Aorta (tissue), 5 donors: ENCODE data around the gene PALM2AKAP2. TPM values are rescaled to one million over a fixed set of nuclear protein-coding genes. Genes with fewer than 3 reads are reported as not detected.
"Not testable (repeated sequence)": the region's sequence is repeated elsewhere in the genome, so short reads cannot be mapped to it uniquely, and the experiment has no call there.

Experiments
- ATAC-seq: fragments of 200-7000 bp; cut with Tn5 transposase; one replicate; pipeline ENCODE4 v1.9.1; 2022; ENCODE audit warnings: moderate library complexity; ENCODE audit not compliant: low FRiP score
- DNase-seq, 2 donors: peaks; one replicate each; pipeline ENCODE4 v3.0.0-alpha.2; 2020
- H3K27ac ChIP-seq, 2 donors: one replicate each; pipeline ENCODE4 v1.5.1; 2013; ENCODE audit warnings: low read length in 2 of 2, mild to moderate bottlenecking in 2 of 2, moderate library complexity in 2 of 2, control low read depth in 1 of 2, inconsistent platforms in 1 of 2, low read depth in 1 of 2
- H3K27me3 ChIP-seq, 2 donors: one replicate each; pipeline ENCODE4 v1.6.1; 2013; ENCODE audit warnings: control low read depth in 1 of 2, low read length in 1 of 2, mild to moderate bottlenecking in 1 of 2, moderate library complexity in 1 of 2; ENCODE audit not compliant: insufficient read depth in 2 of 2, control insufficient read depth in 1 of 2
- H3K36me3 ChIP-seq, 2 donors: one replicate each; pipeline ENCODE4 v1.6.1; 2013; ENCODE audit warnings: control low read depth in 1 of 2, low read length in 1 of 2, mild to moderate bottlenecking in 1 of 2; ENCODE audit not compliant: insufficient read depth in 2 of 2, control insufficient read depth in 1 of 2
- H3K4me1 ChIP-seq, 2 donors: one replicate each; pipeline ENCODE4 v1.6.1; 2013; ENCODE audit warnings: low read length in 2 of 2, control low read depth in 1 of 2, mild to moderate bottlenecking in 1 of 2, moderate library complexity in 1 of 2; ENCODE audit not compliant: insufficient read depth in 2 of 2, control insufficient read depth in 1 of 2
- H3K4me3 ChIP-seq, 2 donors: one replicate each; pipeline ENCODE4 v1.5.1; 2013; ENCODE audit warnings: low read length in 2 of 2, control low read depth in 1 of 2, mild to moderate bottlenecking in 1 of 2
- H3K9me3 ChIP-seq: one replicate; pipeline ENCODE4 v1.6.1; 2013; ENCODE audit warnings: mild to moderate bottlenecking, low read length; ENCODE audit not compliant: control insufficient read depth
- WGBS, 2 donors: extraction: QIAGEN DNeasy Blood & Tissue Kit; methylation state at CpG; one replicate each; pipeline ENCODE4 v1.1.7; 2013; 5-methylcytosine and 5-hydroxymethylcytosine counted together
- intact Hi-C, 2 donors: fragments of 100-400 bp; cut with DNase I; formaldehyde crosslinking; loops; one replicate each; pipeline versions ENCODE4 v1.14.2 to v1.15.0; 2022
- polyA plus RNA-seq, 2 donors: library from polyadenylated mRNA; stranded (reverse); fragments of 200-250 nt; gene quantifications; one replicate each; pipeline ENCODE4 v1.2.3, GENCODE V29; 2013
- total RNA-seq, 2 donors: library from RNA; stranded (reverse); fragmentation: NEBNext Ultra II Directional; extraction: Animal tissue kit (Norgen Biotek cat#: 25700); gene quantifications; one replicate each; pipeline ENCODE4 v1.2.1, GENCODE V29; 2021
- donor health status: healthy with polysubstance abuse.
- donor health status: Bipolar disorder and iron deficiency.
- donor health status: DM: no; HTN: no; CAD: no.
- donor health status: DM: no; HTN: no; CAD: no.
- donor health status: DM: yes; HTN: yes; CAD: no.

PALM2AKAP2 gene
- total and polyA plus RNA-seq, 4 donors = 4.5 to 155 (median 31.9) TPM

DNA sequence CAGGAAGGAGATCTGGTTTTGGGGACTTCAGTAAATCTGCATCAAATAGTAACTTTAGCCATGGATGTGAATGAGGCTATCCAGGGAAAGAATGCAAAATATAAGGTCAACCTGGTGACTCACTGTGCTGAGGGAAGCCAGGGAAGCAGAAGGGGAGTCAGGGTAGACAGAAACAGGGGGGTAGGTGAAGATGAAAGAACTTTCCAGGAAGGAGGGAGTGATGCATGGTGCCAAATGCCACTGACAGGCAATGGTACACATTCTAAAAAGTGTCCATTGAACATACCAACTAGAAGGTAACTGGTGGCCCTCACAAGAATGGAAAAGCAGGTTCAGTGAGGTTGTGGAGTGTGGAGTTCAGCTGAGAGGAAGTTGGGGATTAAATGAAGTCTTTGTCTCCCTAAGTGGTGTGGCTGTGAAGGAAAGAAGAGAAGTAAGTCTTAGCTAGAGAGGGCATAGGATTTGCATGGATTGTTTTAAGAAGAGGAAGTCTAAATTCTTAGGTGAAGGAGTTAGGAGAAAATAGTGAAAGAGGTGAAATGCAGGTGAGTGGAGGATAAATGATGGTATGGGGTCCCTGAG is 35.5 kb downstream of the PALM2AKAP2 start:
- peaks cover 3 to 10% of the 10 kb centered on the region in 2 donors for H3K4me1 ChIP-seq
- no peaks in the 10 kb centered on the region for H3K27me3 ChIP-seq
- DNase-seq (no peak), ATAC-seq (no peak)
- intact Hi-C loops = loop anchor here (5.0 kb wide), 3 partner anchors 33 to 238 kb away; partner anchors contain the start of gene PALM2AKAP2 (in 2 of the 2)
- H3K9me3 ChIP-seq = no peaks in the 10 kb centered on the region
- no peak overlapping the region for H3K4me3 ChIP-seq
- no peaks in the 10 kb centered on the region for H3K36me3 ChIP-seq
- H3K27ac ChIP-seq = peak overlapping the region; percentile 82 to 86

DNA sequence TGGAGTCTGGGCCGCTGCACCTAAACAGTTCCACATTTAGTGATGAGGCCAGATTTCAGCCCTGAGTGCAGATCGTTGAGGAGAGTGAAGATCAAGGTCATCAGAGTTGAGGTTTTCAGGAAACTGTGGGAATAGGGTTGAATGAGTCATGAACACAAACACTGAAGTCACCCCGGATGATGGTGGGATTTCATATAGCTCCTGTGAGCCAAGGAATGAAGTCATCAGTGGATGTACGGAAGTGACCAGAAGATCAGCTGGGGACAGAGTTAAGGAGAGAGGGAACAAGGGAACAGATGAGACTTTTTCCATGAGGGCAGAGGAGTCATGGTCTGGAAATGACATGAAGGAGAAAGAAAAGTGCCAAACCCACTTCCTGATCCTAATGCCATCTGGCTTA is 36.5 kb downstream of the PALM2AKAP2 start:
- intact Hi-C loops = loop anchor here (5.0 kb wide), 3 partner anchors 34 to 239 kb away; partner anchors contain the start of gene PALM2AKAP2 (in 2 of the 2)
- Histone ChIP-seq H3K36me3 (no peaks in the 10 kb centered on the region), H3K27me3 (no peaks in the 10 kb centered on the region), H3K9me3 (no peaks in the 10 kb centered on the region), H3K4me1 (peaks cover 0 to 8% of the 10 kb centered on the region in 2 donors), H3K27ac (peak overlapping the region; percentile 86 to 92), H3K4me3 (no peak overlapping the region)
- ATAC-seq (peak; percentile 84), DNase-seq (no peak)
- WGBS, 2 donors = 5 to 6% methylated on average over 4 of the region's 4 CpGs

- DNase-seq = no peak
- H3K36me3 ChIP-seq = no peaks in the 10 kb centered on the region
- intact Hi-C loops = loop anchor here (1.0 to 5.0 kb wide), 4 partner anchors 35 to 240 kb away; partner anchors contain the start of gene PALM2AKAP2 (in 2 of the 2)
- ATAC-seq = peak; percentile 29
- H3K4me3 ChIP-seq = no peak overlapping the region
- peaks cover 0 to 8% of the 10 kb centered on the region in 2 donors for H3K4me1 ChIP-seq
- H3K9me3 ChIP-seq = no peaks in the 10 kb centered on the region
- H3K27me3 ChIP-seq = no peaks in the 10 kb centered on the region
- H3K27ac ChIP-seq = peak overlapping the region; percentile 82 to 95
- 29 to 40% methylated on average over 6 of the region's 6 CpGs for WGBS, 2 donors
These were observed 37.3 kb downstream of the PALM2AKAP2 start for GRCh38 chr9:109817146-109817845.

DNA sequence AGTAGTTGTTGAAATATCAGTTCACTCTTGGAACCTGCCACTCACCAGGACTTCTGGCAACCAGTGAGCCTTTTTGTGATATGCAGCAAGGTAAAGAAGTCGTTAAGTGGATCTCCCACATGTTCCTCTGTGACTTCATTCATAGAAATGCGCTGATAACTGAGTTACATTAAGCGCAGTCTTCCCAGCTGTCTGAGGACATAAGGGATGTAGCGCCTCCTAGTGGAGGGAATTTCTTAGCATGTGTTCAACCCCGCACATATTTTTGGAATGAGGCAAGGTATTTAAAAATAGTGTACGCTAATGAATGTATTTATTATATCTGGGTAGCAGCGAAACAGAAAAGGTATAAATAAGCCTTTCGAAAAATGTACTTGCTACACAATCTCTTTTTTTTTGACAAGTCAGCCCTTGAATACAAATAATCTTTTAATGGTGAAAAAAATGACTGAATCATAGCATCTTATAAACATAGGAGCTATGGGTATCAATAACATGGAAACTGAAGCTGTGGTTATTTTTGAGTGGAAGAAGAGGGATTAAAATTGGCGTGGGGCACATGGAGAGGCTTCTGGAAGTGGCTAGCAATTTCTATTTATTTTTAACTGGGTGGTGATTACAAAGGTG is 38.0 kb downstream of the PALM2AKAP2 start:
- peak overlapping the region in 1 of 2 donors; percentile 89 for H3K27ac ChIP-seq
- ATAC-seq (peak; percentile 88), DNase-seq (peak in 1 of 2 donors; percentile 55)
- intact Hi-C loops = loop anchor here (1.0 to 5.0 kb wide), 5 partner anchors 36 to 241 kb away; partner anchors contain the start of gene PALM2AKAP2 (in 2 of the 2)
- H3K27me3 ChIP-seq = no peaks in the 10 kb centered on the region
- H3K4me1 ChIP-seq = peaks cover 0 to 7% of the 10 kb centered on the region in 2 donors
- no peaks in the 10 kb centered on the region for H3K36me3 ChIP-seq
- H3K9me3 ChIP-seq = no peaks in the 10 kb centered on the region
- no peak overlapping the region for H3K4me3 ChIP-seq
- WGBS, 2 donors = 1% methylated on average over 9 of the region's 9 CpGs

DNA sequence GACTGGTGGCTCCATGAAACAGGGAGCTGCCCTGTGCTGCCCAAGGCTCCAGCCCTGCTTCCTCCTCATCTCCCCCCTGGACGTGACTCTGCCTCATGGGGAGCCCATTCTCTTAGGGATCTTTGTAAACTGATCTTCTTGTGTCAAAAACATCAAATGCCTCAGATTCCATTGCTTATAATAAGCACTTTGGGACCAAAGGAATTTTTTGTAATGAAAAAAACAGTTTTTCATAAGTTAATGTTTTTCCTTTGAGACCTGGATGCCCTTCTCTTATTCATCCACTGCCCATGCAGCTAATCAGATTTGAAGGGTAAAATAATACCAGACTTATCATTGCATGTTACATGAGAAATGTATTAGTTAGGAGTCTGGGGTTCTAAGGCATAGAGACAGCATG is 41.7 kb downstream of the PALM2AKAP2 start:
- 66 to 80% methylated on average over 1 of the region's 1 CpG for WGBS, 2 donors
- ATAC-seq (no peak), DNase-seq (no peak)
- Histone ChIP-seq H3K4me3 (no peak overlapping the region), H3K9me3 (no peaks in the 10 kb centered on the region), H3K36me3 (no peaks in the 10 kb centered on the region), H3K27ac (no peak overlapping the region), H3K27me3 (no peaks in the 10 kb centered on the region), H3K4me1 (peaks cover 0 to 1% of the 10 kb centered on the region in 2 donors)
- intact Hi-C loops = loop anchor here in 1 of 2 donors (5.0 kb wide), 1 partner anchor 249 kb away; no protein-coding TSS in a partner anchor

GRCh38 chr9:109825383-109825782 is 45.4 kb downstream of the PALM2AKAP2 start:
- H3K27me3 ChIP-seq, ATAC-seq, H3K9me3 ChIP-seq, DNase-seq, intact Hi-C loops, H3K4me3 ChIP-seq, H3K27ac ChIP-seq, H3K36me3 ChIP-seq, H3K4me1 ChIP-seq: not testable (repeated sequence)
- 96 to 97% methylated on average over 2 of the region's 2 CpGs for WGBS, 2 donors

DNA sequence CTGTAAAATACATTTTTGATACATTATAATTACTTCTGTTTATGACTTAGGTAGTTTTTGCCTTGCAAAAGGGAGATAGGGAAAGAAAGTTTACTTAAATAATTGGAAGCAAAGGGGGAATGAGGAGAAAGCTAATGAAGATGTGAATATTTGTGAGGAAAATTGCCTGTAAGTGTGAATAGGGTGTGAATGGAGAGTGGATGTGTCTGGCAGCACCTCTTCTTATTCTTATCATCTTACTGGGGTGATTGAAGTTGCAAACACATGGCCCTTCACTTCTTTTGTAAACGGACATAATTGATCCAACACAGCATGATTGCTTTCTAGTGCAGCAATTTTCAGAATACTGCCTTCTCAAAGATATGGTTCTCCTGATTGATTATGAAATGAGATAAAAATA is 46.6 kb downstream of the PALM2AKAP2 start:
- H3K9me3 ChIP-seq = no peaks in the 10 kb centered on the region
- intact Hi-C loops = no loop called here
- no peak overlapping the region for H3K4me3 ChIP-seq
- no peaks in the 10 kb centered on the region for H3K27me3 ChIP-seq
- DNase-seq (no peak), ATAC-seq (no peak)
- 78 to 91% methylated on average over 1 of the region's 1 CpG for WGBS, 2 donors
- peaks cover 0 to 3% of the 10 kb centered on the region in 2 donors for H3K36me3 ChIP-seq
- no peak overlapping the region for H3K27ac ChIP-seq
- H3K4me1 ChIP-seq = peaks cover 0 to 3% of the 10 kb centered on the region in 2 donors

- H3K4me1 ChIP-seq = peaks cover 4 to 7% of the 10 kb centered on the region in 2 donors
- H3K9me3 ChIP-seq = no peaks in the 10 kb centered on the region
- intact Hi-C loops = no loop called here
- H3K36me3 ChIP-seq = peaks cover 0 to 3% of the 10 kb centered on the region in 2 donors
- no peak overlapping the region for H3K27ac ChIP-seq
- no peak overlapping the region for H3K4me3 ChIP-seq
- no peaks in the 10 kb centered on the region for H3K27me3 ChIP-seq
- no peak for DNase-seq
- 91 to 93% methylated on average over 3 of the region's 3 CpGs for WGBS, 2 donors
- no peak for ATAC-seq
These were observed 48.3 kb downstream of the PALM2AKAP2 start for GRCh38 chr9:109828254-109828653.
